Epidermal melanocyte (primary cell): Measurements from ENCODE around the gene MTA2.
A peak's percentile ranks its signal among the peaks of the same experiment; 100 is the strongest.
"Not testable (repeated sequence)": the region's sequence is repeated elsewhere in the genome, so short reads cannot be mapped to it uniquely, and the experiment has no call there.

Source experiments
- DNase-seq: peaks from one replicate; pipeline ENCODE4 v3.0.0; 2011; ENCODE audit warnings: low spot score; ENCODE audit not compliant: insufficient read length

Gene MTA2

DNA sequence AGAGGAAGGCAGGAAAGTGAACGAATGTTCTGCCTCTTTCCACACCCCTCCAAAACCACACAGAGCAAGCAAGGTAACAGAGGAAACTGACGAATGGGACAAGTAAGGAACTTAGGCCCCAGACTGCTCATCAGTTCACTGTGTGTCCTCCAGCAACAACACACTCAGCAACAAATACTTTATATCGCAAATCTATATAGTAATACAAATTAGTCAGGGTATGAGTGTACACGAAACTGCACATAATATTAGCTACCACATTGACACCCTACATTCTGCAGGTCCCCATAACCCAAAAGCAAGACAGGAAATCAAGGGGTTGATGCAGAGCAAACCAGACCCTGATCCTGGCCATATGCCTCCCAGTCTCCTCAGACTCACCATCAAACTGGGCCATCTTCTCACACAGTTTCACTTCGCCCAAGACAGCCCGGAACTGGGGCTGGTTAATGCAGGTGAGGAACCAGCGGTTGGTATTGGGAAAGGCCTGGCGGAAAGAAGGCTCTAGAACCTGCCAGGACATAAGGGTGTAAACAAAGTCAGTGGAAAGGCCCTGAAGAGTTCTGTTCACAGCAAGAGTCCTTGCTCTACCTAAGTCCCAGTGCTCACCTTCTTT is 34.5 kb downstream of the MTA2 start:
- DNase-seq, result no peak

DNA sequence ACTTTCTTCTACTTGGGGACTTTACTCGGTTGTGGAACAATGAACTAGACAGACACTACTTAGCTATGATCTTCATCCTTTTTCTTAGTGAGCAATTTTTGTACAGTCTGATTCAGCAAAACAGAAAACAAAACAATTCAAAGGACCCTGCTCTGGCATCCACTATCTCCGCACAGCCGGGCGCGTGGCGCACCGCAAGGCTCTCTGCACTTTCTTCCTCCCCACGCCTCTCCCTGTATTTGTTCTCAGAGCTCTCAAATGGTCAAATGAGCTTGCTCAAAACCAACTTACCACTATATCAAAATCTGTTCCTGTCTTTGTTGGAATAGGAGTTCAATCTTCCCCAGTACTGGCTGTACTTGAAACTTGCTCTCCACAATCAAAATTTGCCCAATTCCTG is 35.4 kb downstream of the MTA2 start:
- no peak for DNase-seq

DNA sequence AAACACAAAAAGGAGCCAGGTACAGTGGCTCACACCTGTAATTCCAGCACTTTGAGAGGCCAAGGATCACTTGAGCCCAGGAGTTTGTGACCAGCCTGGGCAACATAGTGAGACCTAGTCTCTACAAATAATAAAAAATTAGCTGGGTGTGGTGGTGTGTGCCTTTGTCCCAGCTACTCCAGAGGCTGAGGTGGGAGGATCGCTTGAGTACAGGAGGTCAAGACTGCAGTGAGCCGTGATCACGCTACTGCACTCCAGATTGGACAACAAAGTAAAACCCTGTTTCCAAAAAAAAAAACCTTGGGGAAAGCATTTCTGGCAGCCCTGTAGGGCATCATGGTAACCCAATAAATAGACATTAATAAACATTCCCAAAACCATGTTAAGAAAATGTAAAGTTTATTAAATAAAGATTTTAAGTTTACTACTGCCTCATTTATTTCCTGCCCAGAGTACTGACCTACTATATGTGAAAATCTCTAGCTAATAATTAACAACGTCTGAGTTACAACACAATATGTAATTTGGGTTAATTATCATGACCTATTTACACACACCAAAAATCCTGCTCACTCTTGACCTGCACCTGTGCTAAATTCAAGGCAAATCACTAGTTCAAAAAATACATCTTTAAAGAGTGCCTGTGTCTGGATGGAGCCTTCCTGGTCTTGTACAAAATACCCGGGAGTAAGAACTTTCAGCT is 36.4 kb downstream of the MTA2 start:
- no peak for DNase-seq

DNA sequence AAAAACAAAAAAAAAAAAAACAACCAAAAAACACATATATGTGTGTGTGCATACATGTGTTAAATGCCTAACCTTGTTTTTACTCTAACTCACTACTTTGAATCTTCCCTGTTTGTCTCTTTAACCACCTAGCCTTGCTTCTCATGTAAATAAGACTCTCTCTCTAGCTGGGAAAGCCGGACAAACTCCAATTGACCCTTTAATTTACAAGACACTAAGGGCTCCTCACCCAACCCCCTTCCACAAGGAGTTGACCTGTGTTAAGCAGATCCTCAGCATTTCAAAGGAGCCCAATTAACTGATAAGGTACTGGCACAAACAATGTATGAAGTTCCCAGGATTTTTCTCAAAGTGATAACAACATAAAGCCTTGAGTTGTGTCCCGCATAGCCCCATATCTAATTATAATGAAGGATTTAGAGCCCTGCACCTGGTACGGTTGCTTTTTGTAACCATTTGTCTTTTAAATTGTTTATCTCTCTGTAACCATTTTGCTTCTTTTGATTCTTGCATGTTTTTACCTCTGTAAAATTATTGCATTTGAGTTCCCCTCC is 39.9 kb downstream of the MTA2 start:
- not testable (repeated sequence) for DNase-seq

DNA sequence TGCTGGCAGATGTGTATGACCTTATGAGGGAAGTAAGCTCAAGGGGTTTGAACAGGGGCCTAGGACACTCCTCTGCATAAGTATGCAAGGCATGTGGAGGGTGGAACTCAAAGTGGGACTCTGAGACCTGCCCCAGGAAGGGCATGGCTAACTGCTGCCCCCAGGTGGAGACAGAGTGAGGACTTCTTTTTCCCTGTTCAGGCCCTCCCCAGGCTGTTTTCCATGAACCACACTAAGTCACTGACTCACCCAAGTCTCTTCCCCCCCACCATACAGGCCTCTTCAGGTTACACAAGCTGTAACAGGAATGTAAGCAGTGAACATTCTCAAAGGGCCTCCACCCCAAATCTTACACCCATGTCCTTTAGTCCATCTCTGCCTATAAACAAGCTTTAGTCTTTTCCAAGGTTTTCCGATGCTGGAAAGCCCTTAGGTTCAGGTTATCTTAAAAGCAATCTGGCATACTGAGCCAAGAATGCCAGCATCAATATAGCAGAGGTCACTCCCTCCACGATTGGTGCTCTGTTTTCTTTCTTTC is 41.0 kb downstream of the MTA2 start:
- DNase-seq, result peak; percentile 84

DNA sequence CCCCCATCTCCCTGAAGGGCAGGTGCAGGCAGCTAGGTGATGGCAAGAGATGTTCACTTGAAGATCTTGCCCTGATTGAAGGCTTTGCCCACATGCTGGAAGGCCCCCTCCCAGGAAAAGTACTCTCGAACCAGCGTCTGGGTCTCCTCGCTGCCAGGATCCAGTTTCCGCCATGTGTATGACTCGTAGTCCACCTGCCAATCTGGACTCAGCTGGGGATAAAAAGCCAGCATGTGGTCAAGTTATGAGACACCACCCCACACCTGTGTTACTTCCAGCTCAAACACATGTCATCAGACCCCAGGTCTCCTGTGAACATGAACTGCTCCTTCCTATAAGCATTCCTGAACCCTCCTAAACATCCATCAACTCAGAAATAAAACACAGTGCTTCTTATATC is 42.0 kb downstream of the MTA2 start:
- DNase-seq, result not testable (repeated sequence)

DNA sequence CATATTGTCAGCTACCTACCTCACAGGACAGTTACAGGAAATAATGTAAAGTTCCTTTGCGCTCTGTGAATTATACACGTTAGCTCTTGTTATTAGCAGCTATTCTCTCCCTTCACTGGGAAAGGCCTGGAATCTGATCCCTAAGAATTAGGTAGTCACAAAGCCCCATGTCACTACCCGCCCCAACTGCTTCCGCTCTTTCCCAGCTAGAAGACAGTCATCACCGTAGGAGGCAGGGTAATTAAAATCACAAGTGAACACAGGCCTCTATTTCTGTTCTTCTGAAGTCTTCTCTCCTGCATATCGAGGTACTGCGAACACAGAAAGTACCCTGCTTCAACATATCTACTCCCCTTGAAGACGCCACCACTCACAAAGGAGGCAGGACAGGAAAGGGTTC is 42.5 kb downstream of the MTA2 start:
- no peak for DNase-seq

DNA sequence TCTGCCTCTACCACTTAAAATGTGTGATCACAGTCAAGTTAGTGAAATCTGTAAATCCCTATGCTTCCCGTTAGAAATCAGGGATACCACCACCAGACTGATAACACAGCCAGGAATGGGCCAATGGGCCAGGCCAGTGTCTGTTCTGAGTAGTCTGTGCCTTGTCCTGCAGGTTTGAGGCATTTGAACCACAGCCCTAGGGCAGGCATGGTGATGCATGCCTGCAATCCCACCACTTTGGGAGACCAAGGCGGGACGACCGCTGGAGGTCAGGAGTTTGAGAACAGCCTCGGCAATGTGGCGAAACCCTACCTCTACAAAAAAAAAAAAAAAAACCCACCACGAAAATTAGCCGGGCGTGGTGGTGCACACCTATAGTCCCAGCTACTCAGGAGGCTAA is 43.0 kb downstream of the MTA2 start:
- no peak for DNase-seq

DNA sequence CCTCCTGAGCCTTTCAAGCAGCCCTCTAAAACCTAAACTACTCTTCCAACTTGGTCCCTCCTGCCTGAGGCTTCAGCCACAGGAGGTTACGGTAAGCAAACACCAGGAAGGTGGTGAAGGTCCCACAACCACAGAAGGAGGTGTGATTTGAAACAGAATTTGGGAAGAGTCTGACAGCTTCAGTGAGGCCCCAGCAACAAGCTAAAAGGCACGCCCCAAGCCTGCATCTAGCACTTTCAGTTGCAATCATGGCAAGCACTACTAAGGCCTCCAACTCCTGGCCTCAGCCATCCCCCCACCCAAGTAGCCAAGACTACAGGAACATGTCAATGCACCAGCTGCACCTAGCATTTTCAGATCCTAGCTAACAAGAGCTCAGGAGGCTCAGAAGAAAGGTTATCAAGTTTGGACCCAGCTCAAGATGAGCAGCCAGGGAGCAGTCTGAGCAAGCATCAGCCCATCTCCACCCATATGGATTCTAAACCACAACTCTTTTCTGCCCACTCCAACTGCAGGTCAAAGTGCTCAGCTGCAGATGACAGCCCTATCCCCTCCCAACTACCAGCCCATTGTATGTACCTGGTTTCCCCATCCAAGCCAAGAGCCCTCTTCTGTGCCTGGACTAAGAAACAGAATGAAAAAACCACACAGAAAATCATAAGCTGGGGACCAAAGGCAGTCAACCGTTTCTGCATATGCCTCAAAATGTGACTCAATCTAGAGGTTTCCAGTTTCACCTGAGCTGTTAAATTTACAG is 44.6 kb downstream of the MTA2 start:
- no peak for DNase-seq

DNA sequence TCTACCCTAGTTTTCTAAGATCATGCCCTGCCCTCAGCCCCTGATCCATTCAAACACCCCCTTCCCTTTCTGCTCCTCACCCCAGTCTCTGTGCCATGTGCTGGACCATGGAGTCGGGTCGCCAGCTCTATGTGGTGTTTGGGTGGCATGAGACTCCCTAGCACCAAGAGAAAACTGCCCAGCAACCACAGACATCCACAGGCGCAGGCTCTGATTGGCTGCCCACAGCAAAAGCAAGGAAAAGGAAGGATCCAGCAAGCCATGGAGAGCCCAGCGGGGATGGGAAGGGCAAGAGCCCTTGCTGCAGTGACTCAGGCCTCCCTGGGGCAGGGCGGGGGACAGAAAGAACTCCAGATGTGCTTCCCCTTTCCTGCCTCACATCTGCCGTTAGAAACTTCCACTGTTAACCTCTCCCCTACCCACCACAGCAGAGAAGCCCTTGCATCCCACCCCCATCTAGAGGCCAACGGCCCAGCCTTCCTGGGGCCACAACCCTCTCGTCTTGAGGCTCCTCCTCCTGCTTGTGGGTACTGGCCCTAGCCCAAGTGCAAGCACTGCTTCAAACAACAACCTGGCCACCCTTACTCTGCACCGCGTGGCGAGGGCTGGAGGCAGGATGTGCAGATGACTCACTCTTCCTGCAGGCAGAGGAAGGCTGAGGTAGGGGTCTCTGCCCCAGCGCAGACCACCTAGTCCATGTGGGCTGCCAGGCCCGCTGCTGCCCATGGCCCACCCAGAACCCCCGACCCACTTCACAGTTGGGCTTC is 45.4 kb downstream of the MTA2 start:
- peak; percentile 99 for DNase-seq

DNA sequence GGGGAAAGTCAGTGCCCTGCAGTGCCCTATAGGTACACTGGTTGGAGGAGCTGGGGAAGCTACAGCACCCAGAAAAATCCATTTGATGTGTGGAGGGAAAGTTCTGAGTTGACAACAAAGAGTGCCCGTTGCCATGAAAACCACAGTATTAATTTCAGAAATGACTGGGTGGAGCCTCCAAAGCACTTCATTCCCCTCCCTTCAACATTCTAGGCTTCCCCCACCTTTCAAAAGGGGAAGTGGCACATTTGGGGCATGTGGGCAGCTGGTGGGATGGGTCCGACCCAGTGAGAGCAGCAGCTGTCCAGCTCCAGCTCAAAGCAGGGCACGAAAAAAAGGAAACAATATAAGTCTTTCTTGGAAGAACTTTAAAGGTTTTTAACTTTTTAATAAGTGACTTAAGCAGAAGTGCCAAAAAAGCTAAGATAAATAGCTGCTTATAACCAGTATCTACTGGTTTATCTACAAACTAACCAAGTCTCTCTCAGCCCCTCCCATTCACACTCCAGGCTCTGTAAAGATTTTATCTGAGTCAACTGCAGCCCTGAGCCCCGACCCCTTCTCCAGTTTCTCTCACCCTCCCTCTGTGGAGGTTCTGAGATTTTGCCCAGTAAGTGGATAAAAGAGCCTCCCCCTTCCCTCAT is 46.1 kb downstream of the MTA2 start:
- no peak for DNase-seq

DNA sequence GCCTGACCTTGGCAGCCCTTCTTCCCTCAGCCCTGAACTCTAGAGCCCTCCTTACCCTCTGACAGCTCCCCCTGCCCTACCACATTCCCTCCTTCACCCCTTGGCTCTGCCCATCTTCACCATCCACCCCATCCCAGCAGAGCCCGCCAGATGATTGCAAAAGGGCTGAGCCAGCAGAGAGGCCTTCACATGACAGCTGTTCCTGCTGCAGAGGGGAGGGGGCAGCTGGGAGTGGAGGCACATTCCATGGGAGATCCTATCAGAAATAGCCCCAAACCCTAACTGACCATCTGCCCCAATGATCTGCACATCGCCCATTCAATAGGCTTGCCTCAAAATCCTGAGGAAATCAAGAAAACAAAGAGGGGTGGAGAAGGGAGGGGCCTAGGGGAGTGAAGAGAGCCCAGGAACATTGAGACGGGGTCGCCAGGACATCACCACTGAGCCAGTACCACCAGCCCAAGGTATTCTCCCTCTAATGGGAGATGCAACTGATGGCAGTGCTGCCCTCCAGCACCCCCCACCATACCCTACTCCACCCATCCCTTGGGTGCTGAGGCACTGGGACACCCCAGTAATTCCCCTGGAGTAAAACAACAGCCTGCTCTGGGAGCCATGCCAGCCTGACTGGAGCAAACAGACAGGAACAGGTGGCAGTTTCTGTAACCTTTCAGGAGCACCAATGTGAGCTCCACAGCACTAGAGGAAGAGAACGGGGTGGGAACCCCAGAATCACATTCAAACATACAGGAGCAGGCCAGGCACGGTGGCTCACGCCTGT is 47.1 kb downstream of the MTA2 start:
- DNase-seq, result no peak

DNA sequence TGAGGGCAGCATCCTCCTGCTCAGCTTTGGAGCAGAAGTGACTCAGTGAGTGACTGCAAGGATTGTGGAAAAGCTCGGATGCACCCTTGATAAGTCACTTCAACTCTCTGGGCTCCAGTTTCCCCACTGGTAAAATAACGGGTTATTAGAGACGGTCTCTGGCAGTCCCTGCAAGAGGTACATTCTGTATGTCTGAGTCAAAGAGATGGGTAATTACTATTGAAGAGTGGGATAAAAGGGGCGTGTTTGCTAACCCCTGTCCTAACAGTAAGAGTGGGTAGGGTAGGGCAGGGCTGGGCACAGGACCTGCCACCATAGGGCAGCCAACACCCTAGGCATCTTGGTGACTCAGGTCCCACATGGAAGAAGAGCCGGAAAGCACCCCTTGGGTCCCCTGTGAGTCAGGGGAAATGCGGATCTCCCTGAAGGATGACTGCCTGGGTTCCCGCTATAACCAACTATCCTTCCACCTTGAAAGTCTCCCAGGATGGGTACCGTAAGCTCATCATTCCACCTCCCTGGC is 47.8 kb downstream of the MTA2 start:
- DNase-seq, result no peak

DNA sequence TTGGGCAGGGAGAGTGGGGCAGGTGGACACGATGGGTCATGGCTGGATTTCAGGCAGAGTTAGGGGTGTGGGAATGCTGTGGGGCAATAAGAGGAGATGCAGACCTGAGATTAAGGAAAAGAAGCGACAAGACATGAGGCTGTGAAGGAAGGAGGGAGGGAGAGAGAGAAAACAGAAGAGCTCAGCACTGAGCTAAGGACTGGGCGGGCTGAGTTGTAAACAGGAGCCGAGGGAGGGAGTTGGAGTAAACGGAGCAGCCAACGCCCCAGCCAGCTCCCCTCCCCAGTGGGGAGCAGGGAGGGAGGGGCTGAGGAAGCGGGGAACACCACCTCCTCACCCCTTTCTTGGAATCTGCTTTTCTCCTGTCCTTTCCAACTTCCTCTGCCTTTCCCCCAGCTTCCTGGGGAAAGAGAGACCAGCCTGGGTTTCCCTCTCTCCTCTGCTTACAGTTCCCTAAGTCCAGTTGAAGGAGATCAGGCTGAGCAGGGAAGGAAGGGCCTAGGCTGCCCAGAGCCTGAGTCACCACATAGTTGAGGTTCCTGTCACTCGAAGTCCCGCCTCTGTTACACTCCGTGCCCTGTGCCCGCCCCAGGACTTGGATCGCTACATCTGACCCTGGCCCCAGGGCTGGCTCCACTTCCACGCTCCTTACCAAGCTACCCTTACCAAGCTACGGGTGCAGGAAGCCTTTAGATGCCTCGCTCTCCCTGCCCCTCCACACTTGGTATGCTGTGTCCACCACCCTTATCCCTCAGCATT is 48.4 kb downstream of the MTA2 start:
- peak; percentile 82 for DNase-seq

DNA sequence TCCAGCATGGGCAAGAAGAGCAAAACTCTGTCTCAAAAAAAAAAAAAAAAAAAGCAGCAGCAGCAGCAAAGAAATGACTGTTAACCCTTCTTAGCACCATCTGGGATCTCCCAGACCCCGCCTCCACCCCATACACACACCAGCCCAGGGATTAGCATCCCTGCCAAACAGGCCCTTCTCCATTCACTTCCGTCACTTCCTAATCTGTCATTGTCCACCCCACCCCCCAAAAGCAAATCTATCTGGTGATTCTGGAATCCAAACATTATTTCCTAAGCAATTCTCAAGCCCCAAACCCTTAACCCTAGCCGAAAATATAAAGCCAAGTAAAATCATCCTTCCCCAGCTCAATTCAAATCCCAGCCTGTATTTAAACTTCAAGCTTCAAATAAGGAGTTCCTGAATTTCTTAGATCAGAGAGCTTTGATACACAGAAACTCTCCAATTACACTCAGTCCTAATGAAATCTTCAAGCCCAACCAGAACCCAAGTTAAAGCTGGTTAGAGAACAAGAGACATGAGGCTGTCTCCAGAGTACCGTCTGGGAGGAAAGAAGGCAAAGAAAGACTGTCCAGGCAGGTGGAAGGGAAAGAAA is 49.1 kb downstream of the MTA2 start:
- no peak for DNase-seq

DNA sequence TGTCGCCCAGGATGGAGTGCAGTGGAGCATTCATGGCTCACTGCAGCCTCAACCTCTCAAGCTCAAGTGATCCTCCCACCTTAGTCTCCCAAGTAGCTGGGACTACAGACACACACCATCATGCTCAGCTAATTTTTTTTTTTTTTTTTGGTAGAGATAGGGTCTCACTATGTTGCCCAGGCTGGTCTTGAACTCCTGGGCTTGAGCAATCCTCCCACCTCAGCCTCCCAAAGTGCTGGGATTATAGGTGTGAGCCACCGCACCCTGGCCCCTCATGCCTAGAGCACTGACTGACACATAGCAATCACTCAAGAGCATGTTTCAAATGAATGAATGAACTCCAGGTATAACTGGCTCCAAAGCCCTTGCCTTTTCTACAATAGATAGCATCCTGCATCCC is 51.2 kb downstream of the MTA2 start:
- not testable (repeated sequence) for DNase-seq

DNA sequence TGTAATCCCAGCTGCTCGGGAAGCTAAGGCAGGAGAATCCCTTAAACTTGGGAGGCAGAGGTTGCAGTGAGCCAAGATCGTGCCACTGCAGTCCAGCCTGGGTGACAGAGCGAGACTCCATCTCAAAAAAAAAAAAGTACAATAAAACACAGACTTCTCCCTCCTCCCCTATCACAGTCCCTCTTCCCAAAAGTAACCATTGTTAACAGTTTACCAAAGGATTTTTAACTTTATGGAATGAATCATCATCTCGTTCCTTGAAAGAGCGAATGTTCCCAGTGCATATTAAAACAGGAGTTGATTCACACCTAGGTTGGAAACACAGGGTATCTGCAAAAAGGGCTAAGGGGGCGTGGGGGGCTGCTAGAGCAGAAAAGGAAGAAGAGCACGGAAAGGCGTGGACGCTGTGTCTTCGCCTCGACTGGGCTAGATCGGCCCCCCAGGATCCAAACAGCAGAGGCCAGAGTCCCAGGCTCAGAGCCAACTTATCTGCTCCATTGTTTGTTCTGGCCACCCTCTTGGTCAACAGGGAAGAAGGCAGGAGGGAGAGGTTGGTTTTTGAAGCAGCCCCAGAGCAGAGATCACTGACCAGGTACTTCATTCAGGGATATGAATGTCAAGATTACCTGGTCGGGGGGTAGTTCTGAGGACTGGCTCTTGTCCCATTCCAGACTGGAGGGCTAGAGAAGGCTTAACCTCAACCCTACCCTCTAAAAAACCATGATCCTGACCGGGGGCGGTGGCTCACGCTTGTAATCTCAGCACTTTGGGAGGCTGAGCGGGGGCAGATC is 52.9 kb downstream of the MTA2 start:
- DNase-seq, result no peak
